Globus pallidus (tissue), 1 donor: Measurements from ENCODE around the gene BRWD1.

ENCODE experiments used
- DNase-seq: peaks from one replicate; pipeline ENCODE4 v3.0.0-alpha.2; 2015; ENCODE audit warnings: low spot score

Gene BRWD1

DNA sequence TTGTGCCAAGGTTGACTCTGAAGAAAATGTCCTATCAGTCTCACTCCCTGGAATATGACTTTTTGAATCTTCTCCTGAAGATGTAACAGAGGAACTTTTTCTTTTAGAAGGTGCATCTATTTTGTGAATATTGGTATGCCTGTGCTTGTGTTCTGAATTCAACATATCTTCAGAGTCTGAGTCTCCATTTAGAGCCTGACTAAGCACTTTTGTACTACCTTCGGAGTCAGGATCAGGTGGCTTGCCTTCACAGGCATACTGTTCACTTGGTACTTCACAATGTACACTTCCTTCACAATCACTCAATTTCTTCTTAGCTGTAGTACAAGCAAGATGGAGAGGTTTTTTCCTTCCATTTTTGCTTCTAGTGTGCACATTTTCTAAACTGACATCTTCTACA, 116.6 kb downstream of the BRWD1 start:
- no peak for DNase-seq

- no peak for DNase-seq
Observed at GRCh38 chr21:39196310-39196709, 117.1 kb downstream of the BRWD1 start.

GRCh38 chr21:39193380-39193779, 120.1 kb downstream of the BRWD1 start:
- DNase-seq, result no peak

GRCh38 chr21:39189857-39190604, 123.4 kb downstream of the BRWD1 start:
- no peak for DNase-seq

- no peak for DNase-seq
Observed at GRCh38 chr21:39188521-39189139, 124.8 kb downstream of the BRWD1 start.

DNA sequence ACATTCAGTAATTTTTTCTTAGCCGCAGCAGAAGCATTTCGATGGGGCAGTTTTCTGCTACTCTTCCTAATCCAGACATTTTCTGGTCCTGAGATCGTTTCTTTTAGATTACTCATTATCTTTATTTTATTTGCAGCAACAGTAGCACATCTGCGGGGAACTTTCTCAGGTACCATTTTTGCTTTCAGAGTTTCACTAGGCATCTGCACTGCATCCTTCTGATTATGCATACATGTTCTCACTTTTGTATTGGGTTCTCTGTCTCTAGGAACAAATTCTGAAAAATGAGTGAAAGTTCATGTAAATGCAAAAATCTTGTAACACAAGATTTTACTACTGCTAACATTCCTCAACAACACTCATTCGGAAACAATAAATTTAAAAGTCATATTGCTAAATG, 126.3 kb downstream of the BRWD1 start:
- no peak for DNase-seq

GRCh38 chr21:39186676-39187075, 126.8 kb downstream of the BRWD1 start:
- DNase-seq, result no peak

DNA sequence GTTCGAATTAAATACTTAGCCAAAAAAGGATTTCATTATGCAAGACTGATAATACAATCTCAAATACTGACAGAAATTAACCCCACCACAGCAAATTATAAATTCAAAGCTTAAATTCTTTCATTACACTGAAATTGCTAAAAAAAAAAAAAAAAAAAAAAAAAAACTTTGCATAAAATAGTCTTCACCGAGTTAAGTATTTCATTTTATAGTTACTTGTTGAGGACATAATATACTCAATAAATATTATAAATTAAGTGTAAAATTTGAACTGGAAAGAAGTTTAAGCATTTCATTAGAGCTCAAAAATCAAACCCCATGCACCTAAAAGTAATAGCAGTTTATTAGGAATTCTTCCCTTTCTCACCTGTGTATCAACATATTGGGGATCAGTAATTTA, 128.3 kb downstream of the BRWD1 start:
- no peak for DNase-seq

GRCh38 chr21:39184050-39184980, 129.1 kb downstream of the BRWD1 start:
- peak; percentile 23 for DNase-seq

- DNase-seq, result peak; percentile 87
Observed at GRCh38 chr21:39183272-39184049, 130.0 kb downstream of the BRWD1 start, which contains the start of gene PSMG1. Gene PSMG1, minus strand, starts transcription at chr21:39183451. Its CDS starts 66 bp downstream, at chr21:39183385.

- DNase-seq, result peak; percentile 29
Observed at GRCh38 chr21:39182484-39183271, 130.8 kb downstream of the BRWD1 start.

GRCh38 chr21:39182016-39182415, 131.4 kb downstream of the BRWD1 start:
- no peak for DNase-seq

DNA sequence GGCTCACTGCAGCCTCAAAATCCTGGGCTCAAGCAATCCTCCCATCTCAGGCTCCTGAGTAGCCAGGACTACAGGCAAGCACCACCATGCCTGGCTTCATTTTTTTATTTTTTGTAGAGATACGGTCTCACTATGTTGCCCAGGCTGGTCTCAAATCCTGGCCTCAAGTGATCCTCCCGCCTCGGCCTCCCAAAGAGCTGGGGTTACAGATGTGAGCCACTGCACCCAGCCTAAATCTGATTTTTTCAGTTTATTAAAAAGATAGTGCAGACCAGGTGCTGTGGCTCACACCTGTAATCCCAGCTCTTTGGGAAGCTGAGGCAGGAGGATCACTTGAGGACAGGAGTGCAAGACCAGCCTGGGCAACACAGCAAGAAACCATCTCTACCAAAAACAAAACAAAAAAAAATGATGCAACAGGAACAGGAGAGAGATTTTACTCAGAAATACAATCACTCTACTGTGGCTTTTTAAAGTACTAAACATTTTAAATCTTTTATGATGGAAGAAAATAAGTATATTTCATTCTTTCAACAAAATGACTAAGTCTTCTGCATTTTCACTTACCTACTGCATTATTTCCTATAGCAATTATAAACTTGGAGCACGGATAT, 132.1 kb downstream of the BRWD1 start:
- no peak for DNase-seq

DNA sequence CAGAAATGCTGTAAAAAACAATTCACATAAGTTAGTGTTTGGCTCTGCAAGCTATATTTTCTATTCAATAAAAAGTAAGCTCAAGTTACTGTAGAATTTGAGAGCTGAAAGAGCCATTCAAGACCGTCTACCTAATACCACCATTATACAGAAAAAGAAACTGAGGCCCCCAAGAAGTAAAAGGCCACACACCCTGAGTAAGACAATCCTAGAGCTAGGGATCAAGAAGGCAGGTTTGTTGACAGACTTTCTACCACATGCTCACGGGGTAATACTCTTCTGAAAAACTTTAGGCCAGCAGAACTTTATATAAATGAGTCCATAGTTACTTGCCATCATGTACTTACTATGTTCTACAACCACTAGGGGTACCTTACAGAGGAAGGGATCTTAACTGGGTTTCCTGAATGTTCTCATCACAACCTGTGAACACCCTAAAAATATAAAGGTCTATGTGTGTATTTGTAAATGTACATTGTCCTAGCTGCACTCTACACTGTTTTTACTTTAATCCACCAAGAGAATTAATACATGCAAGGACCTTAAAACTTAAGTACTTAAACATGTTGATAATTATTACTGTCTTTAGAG, 132.9 kb downstream of the BRWD1 start:
- no peak for DNase-seq

- DNase-seq, result no peak
Observed at GRCh38 chr21:39178421-39178820, 135.0 kb downstream of the BRWD1 start.

GRCh38 chr21:39176271-39176709, 137.1 kb downstream of the BRWD1 start:
- DNase-seq, result no peak

- DNase-seq, result no peak
Observed at GRCh38 chr21:39175665-39176064, 137.8 kb downstream of the BRWD1 start.

GRCh38 chr21:39175154-39175553, 138.3 kb downstream of the BRWD1 start:
- no peak for DNase-seq

DNA sequence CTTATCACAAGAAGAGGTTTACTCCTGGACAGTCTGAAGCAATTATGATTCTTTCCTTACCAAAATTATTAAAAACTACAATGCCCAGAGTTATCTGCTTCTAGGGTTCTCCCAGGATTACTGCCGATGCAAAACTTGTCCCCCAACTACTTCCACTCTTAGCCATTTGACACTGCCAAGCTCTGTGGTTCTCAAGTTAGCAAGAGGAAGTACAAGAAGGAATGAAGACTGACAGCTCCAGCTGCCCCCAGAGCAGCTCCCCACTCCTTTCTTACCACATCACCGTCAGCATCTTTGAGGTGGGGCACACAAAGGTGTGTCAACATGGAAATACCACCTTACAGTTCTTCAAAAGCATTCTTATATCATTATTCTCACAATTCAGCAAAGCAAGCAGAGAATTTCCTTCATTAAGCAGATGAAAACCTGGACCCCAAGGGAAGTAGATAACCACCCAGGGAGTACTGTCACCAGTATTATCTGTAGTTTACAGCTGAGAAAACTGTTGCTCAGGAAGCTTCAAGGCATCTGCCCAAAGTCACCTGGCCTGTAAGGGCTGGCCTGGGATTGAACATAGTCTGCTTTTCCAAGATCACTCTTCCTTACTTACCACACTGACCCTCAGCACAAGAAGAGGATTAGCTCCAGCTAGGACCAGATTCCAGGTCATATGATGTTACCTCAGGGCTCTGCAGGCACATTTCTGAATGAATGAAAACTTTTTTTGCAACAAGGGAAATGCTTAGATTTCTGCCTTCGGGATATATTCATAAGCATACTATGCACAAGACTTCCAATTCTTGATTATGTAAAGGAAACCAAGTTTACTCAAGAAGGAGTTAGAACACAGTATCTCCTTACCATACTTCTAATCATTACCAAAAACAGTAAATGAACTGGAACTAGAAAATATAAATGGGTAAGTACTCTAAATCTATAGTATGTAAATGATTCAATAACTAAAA, 139.4 kb downstream of the BRWD1 start:
- DNase-seq, result no peak
